Kidney glomerular epithelial cell (primary cell): ENCODE results near the gene RANBP3.
"Not testable (repeated sequence)": the region's sequence is repeated elsewhere in the genome, so short reads cannot be mapped to it uniquely, and the experiment has no call there.

Experiments
- DNase-seq: peaks from one replicate; lab custom pipeline; 2025; lab: John Stamatoyannopoulos, UW

The RANBP3 gene

DNA sequence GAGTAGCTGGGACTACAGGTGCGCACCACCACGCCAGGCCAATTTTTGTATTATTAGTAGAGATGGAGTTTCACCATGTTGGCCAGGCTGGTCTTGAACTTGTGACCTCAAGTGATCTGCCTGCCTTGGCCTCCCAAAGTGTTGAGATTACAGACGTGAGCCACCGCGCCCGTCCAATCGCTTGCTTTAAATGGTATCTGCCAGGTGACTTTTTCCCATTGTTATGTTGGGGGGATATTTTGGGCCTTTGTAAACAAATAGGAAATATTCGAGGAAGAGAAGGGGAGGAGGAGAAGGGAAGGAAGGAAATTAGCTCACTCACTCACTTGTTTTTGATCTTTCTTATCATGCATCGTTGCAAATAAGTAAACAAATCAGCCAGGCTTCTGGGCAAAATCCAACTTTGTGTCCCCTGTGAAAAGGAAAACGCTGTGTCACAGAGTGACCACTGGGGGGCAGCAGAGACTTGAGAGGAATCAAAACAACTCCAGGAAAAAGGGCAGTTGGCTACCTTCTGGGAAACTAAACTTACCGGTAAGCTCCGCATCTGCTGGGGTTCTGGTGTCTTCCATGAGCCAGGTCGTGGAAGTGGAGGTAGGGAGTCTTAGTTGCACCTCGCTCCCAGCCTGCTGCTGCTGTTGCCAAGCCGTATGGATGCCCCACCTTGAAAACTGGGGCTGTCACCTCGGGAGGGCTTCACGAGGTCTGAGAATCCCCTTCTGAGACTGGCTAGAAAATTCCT, 9.3 kb upstream of the RANBP3 start:
- DNase-seq: peak; percentile 75

DNA sequence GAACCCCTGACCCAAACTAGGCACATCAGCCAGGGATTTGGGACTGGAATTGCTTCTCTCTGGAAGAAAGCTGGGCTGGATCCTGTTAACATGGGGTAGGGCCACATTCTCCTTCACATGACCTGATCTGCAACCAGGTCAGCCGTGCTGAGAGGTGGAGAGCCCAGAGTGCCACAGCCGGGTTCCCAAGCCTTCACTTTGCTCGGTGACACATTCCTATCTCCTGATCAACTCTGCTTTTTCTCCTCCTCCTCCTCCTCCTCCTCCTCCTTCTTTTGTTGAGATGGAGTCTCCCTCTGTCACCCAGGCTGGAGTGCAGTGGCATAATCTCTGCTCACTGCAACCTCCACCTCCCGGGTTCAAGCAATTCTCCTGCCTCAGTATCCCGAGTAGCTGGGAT, 7.9 kb upstream of the RANBP3 start:
- not testable (repeated sequence) for DNase-seq

DNA sequence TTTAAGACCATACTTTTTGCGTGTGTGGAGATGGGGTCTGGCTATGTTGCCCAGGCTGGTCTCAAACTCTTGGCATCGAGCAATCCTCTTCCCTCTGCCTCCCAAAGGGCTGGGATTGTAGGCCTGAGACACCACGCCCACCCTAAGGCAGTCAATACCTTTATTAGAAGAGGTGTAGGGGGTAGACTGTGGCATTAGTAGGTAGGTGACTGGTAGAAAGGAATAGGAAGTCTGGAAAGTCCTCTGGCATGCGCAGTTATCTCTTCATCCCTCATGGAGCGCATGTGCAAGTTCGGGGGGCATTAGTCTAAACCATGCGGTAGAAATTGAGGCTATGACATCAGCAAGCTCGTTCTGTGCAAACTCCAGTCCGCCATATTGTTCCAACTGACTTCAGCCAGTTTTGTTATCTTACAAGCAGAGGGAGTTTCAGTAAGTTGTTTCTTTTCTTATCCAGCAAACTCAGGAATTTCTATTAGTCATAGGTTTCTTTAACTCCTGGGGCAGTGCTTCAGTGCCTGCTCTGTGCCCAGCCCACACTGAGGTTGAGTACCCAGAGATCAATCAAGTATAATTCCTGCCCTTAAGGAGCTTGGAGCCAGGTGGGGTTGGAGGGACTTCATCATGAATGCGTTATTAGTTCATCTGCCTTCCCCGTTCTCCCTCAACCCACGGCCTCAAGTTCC, 7.3 kb upstream of the RANBP3 start:
- DNase-seq: peak; percentile 96

DNA sequence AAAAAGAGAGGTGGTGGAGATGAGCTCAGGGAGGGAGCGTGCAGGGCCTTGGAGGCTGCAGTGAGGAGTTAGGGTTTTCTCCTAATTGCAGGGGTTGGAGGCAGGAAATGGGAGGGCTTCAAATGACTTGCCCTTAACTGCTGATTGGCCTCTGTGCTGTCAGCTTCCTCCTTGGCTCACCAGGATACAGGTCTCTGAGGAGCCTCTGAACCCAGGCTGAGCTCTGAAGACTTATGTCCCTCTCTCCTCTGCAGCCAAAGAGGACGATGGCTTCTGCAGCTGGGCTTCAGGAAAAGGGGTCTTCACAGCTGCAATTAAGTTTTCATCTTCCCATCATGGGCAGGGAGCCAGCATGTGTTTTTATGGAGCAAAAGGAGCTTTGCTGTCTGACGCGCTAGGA, 6.7 kb upstream of the RANBP3 start:
- DNase-seq: no peak

DNA sequence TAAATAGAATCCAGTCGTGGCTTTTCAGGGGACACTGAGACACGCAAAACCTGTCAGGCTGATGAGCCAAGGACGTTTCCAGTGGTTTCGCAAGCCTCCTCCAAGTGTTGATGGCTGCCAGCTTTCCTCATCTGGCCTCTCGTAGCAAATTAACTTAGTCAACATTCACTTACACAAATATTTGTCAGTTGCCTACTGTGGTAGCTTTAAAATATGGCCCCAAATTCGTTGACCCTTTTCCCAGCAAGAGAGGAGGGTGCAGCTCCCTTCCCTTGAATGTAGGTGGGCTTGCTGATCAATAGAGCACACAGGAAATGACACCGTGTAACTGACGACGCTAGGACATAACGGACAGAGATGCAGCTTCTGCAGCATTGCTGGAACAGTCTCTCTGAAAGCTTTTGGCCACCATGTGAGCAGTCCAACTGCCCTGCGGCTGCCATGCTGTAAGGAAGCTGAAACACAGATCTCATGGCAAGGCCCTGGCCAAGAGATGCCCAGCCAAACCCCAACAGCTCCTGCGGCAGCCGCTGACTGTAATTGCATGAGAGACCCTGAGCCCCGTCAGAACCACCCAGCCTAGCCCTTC, 5.5 kb upstream of the RANBP3 start:
- DNase-seq: no peak

DNA sequence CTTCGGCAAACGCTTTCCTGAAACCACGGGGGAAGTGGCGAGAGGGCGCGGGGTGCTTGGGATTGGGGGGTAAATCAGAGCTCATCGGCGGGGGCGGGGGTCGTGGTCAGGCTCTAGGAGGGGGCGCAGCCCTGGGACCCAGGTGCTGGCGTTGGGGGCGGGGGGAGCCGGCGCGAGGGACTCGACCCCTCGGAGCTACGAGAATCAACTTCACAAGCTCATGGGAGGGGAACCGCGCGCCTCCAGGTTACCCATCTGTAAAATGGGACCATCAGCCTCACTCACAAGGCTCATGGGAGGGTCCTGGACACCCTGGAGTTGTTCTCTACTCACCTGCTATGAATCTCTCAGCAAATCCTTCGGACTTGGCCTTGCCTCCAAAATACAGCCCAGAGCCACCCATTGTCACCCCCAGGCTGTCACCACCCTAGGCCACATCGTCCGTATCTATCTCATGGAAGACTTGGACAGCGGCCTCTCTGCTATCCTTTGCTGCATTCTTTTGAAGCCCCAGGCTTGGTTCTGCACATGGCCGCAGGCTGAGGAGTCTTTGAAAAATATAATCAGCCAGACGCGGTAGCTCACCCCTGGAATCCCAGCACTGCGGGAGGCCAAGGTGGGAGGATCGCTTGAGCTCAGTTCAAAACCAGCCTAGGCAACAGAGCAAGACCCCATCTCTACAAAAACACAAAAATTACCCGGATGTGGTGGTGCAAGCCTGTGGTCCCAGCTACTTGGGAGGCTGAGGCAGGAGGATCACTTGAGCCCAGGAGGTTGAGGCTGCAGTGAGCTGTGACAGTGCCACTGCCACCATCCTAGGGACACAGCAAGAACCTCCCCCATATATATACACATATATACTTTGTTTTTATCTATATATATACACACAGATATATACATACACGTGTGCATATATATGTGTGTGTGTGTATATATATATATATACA, 939 bp upstream of the RANBP3 start:
- DNase-seq: no peak

DNA sequence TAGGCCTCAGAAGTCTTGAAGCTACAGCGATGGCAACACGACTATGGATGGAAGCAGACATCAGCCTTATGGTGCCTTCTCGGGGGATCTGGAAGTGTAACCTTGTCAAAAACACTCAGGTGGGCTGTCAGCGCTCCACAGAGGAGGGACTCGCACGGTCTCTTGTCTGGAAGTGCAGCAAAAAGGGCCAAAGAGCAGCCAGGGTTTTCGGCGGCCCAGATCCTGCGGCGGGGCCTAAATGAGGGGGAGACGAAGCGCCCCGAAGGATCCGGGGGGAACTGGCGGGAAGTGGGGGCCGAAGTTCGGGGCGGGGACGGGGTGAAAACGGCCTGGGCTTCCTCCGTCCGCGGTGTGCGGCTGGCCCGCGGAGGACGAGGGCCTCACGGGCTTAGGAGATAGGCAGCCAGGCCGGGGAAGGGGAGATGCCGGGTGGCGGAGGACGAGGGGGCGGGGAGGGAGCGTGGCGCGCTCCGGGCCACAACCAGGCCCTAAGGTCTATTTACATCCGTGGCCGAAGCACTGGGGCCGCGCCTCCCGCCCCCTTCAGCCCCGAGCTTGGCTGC, 637 bp downstream of the RANBP3 start:
- DNase-seq: no peak

DNA sequence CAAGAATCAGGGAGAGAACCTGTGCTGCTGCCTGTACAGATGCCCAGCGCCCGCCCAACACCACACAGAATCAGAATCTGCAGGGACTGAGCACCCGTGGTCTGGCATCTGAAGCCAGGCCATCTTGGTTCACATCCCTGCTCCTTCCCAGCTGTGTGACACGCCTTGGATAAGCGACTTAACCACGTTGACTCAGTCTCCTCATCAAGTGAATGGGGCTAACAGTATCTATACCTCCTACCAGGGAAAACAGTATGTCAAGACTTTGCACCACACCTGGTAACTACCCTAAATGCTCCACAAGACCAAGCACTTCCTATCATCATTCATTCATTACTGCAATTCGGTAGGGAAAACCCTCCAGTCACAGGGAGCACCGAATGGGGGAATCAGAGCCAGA, 1.2 kb downstream of the RANBP3 start:
- no peak for DNase-seq

DNA sequence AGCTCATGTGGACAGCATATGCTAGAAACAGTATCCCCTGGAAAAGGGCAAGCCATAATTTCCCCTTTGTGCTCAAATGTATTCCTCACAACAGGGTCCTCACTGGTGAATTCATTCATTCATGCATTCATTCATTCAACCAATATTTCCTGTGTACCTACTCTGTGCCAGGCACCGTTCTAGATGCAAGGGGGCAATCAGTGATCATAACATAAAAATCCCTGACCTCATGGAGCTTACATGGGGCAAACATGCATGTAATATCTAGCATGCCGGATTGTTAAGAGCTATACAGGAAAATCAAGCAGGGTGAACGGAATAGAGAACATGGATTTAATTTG, 2.6 kb downstream of the RANBP3 start:
- DNase-seq: no peak

DNA sequence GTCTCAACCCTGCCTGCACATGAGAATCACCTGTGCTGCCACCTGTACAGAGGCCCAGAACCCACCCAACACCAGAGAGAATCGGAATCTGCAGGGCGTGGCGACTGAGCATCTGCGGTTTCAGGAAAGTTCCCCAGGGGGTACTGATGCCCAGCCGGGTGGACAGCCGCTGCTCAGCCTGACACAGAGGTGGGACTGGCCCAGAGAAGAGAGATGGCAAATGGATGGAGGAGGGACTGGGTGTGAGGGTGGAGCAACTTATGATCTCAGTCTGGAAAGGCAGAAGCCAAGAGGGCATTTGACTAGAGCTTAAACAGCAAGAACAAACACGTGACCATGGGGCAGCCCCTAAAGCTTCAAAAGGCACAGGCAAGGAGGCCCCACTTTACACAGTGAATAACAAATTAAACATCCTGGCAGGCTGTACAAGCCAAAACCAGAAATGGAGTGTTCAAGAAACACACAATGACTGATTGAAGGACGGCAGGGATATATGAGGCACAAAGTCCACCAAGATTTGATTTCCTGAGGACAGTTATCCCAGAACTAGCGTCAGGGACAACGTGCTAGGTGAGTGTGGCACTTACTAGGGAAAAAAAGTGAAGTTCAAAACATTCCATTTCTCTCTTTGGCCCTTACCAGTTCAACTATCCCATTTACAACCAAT, 3.1 kb downstream of the RANBP3 start:
- no peak for DNase-seq

DNA sequence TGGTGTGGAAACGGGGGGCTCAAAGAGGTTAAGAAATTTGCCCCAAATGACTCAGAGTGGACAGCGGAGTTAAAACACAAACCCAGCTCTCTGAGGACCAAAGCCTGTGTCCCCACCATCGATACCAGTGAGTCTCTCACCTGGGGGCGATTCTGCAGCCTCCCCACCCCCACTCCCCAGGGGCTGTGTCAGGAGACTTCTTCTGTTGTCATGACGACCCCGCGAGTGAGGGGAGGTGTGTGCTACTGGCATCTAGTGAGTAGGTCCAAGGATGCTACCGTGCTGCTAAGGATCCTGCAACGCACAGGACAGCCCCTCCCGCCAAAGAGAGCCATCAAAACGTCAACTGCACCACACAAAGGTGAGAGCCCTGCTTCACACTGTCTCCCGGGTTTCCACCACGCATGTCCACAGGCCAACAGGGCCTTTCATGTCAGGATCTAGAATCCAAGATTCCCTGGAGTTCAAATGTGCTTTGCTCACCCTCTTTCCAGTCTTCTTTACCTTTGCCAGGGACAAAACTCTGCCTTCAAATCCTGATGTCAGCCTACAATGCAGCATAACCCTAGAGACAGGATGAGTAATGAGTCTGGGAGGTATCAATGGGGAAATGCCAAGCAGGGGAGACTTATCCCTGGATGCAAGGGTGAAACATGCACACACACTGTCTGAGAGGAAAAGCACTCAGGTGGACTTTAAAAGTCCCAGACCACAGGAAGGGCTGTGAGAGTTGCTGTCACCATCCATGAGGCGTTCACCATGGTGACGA, 3.9 kb downstream of the RANBP3 start:
- DNase-seq: no peak

DNA sequence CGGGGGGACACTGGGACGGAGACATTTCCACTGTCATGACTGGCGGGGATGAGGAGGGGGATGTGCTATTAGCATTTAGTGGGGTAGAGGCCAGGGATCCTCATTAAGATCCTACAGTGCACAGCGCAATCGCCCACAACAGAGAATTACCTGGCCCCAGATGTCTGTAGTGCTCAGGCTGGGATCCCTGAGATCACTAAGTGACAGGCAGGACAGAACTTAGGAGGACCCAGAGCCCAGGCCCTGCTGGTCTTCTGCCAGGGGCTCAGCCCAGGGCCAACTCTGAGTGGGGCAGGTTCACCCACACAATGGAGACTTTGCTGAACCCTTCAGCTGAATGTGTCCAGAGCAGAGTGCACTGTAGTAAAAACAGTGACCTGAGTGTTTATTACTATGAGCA, 4.6 kb downstream of the RANBP3 start:
- DNase-seq: no peak

DNA sequence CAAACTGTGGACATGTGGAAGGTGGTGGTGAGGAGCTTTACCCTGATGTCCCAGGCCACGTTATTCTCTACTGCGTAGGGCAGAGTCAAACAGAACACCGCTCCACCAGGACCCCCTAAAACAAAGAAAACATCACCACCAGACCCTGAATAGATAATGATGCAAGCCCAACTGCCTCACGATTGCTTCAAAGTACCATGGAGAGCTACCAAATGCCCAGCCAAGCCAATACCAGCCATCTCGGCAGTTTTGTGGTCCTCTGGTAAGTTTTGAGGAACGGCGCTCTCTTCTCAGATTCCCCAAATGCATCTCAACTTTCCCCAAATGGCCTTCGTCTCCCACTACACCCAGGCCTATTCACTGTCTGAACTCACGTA, 5.6 kb downstream of the RANBP3 start:
- no peak for DNase-seq

DNA sequence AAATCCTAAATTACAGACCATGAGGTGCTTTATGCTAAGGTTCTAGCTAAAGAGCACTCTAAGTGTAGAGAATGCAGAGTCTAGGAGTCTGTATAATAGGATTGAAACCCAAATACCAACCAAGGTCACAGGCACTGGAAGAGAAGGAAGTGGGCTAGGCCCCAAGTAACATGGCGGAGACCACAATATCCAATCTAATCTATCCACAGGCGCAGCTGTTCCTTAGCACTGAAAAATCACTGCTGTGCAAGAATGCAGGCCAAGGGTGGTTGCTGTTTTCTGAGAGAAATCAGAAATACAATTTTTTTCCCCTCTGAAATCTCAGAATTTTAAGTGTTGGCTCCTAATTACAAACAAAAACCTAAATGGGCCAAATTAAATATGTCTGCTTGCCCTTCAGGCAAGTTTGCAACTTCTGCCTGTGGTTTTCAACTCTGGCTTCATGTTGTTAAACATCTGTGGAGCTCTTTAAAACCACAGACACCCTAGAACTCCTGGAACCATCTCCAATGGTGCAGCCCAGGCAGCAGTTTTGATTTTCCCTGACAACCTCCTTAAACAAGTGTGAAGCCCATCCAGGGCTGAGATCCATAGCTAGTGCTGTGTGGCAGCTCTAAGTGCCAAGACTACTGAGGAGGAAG, 6.1 kb downstream of the RANBP3 start:
- DNase-seq: no peak

DNA sequence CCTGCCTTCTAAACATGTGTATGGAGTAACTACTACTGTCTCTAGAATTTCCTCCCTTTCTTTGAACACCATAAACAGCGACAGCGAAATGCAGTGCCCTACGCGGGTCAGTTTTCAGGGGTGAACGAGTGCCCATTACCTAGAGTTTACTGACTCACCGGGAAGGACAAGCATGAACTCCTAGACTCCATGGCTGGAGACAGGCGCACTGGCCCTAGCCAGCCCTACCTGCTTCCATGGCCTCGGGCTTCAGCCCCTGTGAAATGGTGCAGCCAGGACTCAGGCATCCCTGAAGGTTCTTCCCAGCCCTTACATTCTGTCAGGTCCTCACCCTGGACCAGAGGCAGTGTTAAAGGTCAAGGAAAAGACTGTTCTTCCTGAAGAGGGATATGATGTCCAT, 8.5 kb downstream of the RANBP3 start:
- no peak for DNase-seq

DNA sequence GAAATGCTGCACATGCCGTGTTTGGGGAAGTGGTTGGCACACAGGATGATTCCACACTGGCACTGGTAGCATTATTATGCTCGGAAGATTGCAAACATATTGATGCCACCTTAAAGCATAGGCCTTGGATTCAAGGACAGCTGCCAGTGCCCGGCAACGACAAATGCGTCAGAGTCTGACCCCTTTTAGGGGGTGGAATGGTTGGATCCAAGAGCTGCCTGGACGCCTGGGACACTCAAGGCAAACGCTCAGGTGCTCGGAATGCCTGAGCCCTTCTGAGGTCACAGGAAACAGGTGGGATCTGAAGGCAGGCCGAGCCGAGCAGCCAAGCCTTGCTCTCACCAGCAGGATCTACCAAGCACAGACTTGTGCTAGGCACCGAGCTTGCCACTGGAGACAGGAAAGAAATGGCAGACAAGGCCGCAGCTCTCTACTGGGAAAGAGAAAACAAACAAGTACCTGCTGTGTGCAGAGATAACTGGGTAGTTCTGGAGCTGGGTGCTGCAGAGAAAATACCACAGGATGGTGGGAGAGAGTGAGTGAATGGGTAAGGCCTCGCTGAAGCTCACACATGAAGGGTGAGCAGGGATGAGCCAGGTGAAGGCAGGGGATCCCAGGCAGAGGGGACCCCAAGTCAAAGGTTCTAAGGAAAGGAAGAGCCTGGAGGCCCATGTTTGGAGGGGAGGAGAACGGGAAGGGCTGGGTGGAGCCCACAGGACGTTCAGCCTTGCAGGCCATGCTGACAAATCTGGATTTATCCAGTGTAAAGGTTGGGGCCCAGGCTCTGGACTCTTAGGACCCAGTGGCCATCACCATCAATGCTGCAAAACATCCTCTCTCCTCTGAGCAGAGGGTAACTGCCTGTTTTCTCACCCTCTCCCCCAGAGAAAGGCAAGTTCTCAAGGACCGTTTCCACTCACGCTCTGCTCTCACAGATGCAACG, 9.2 kb downstream of the RANBP3 start:
- DNase-seq: no peak

DNA sequence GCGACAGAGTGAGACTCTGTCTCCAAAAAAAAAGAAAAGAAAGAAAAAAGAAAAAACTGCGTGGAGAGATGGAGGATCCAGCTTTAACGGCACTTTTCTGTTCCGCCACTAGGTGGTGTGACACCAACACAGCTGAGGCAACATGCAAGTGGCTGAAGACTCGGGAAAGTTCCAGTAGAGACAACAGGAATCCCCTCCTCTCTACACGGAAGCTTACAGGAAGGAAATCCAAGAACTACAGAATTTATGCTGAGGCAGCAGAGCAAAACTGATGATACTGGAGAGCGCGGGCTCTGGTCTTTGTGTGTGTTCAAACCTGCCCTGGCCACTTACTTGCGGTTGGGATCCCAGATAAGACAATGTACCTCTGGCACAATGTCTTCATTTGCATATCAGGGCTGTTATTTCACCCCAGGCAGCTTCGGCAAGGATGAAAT, 9.9 kb downstream of the RANBP3 start:
- peak; percentile 79 for DNase-seq

DNA sequence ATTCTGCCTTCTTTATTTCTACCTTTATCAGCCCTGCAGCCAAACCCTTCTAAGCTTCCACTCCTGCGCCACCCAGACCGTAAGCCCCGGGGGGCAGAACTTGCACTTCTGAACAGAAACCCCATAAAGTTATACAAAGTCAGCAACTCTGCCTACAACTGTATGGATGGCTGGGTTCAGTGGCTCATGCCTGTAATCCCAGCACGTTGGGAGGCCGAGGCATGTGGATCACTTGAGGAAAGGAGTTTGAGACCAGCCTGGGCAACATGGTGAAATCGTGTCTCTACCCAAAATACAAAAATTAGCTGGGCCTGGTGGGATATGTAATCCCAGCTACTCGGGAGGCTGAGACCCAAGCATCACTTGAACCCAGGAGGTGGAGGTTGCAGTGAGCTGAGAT, 10.4 kb downstream of the RANBP3 start:
- DNase-seq: no peak

DNA sequence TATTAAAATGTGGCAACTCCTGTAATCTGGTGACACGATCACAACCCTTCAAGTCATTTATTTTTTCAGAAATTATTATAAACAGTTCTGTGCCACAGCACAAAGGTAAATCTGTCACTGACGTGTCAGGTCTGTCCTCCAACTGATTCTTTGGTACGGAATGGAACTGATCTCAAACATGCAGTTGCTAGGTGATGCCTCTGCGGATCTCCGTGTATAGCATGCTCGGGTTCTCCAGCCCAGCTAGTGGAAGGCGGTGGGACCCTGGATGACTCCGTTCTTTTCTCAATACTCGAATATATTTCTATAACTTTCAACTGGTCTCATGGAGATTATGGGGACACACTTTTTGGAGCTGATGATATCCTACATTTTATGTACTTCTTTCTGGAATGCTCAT, 11.0 kb downstream of the RANBP3 start:
- no peak for DNase-seq
